SKM-1 (cell line): Measurements from ENCODE around the gene CETN3.
"Not testable (repeated sequence)": the region's sequence is repeated elsewhere in the genome, so short reads cannot be mapped to it uniquely, and the experiment has no call there.

Experiments used
- DNase-seq: peaks from one replicate; lab custom pipeline; 2025; ENCODE audit not compliant: unreplicated experiment; lab: John Stamatoyannopoulos, UW

The CETN3 gene

GRCh38 chr5:90384389-90384788 is 25.2 kb downstream of the CETN3 start:
- DNase-seq, result no peak

DNA sequence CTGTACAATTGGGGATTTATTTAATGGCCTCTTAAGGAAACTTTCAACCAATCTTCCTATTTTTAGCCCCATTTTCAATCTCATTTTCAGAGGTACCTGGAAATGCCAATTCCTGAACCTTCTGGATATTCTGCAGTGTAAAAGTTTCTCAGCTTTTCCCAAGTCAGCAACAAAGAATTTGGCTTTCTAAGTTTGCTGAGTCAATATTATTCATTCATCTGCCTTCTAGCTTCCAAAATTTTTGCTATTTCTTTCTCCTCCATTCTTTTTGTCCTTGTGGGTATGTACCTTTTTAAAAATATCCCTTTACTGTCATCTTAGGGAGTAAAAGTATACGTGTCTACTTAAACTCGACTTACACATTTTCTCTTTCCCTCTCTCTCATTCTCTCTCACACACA is 25.7 kb downstream of the CETN3 start:
- DNase-seq, result no peak

DNA sequence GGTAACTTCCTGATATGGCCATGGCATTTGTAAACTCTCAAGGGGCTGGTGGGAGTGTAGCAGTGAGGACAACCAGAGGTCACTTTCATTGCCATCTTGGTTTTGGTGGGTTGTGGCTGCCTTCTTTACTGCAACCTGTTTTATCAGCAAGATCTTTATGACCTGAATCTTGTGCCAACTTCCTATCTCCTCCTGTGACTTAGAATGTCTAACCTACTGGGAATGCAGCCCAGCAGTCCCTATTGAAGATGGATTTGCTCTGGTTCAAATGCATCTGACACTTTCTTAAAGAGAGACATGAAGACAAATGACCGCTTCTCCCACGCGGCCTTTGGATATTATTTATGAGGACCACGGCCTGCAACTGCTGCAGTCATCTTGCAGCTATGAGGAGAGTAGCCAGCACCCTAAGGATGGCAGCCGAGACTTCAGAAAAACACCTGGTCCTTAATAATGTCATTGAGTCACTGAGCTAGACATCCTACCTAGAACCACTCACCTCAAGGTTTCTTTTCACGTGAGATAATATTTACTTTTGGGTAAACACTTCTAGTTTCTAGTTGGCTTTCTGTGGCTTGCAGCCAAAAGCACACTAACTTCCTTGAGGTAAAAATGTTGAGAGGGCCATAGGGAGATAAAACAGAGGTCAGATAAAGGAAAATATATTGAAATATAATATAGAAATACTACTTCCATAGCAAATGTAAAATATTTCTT is 28.2 kb downstream of the CETN3 start:
- no peak for DNase-seq

DNA sequence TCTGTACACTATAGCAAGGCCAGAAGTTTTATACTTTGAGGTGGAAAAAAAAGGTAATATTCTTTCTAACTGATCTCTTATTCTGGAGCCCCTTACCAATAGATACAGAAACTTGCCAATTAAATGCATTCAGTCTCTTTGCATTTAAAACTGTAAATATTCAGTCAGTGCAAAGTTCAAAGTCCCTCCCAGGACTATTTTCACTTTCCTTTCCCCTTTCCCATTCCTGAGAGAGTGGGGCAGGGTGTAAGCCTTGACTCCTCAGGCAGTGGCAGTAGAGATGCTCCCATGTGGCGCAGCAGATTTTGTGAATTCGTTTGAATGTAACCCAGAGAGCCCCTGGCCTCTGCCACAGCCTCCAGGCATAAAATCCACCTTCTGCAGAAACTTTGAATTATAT is 29.9 kb downstream of the CETN3 start:
- DNase-seq, result no peak

GRCh38 chr5:90378752-90379151 is 30.8 kb downstream of the CETN3 start:
- no peak for DNase-seq

DNA sequence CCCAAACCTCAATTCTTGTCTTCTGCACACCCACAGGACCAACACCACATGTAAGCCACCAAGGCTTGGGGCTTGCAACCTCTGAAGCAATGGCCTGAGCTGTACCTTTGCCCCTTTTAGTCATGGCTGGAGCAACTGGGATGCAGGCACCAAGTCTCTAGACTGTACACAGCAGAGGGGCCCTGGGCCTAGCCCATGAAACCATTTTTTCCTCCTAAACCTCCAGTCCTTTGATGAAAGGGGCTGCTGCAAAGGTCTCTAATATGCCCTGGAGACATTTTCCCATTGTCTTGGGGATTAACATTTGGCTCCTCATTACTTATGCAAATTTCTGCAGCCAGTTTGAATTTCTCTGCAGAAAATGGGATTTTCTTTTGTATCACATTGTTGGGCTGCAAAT is 38.3 kb downstream of the CETN3 start:
- not testable (repeated sequence) for DNase-seq

GRCh38 chr5:90368454-90369246 is 40.9 kb downstream of the CETN3 start:
- DNase-seq, result no peak

- no peak for DNase-seq
These were observed 41.7 kb downstream of the CETN3 start for GRCh38 chr5:90367879-90368278.

DNA sequence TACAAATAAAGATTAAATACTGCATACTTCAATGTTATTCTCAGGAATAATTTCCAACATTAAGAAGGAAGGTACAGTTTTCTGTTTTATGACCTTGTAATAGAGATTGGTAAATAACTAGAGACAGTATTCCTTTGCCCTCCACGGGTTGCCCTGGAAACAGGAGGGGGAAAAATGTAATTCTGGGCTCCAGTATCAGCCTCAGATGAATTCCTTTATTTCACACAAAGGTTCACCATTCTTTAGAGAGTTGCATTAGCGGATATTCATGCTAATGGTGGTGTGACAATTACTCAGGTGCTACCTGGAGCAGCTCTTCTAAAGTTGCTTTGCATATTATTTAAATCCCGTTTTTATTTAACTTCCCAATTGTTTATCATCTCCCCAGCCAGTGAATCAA is 42.6 kb downstream of the CETN3 start:
- DNase-seq, result no peak

DNA sequence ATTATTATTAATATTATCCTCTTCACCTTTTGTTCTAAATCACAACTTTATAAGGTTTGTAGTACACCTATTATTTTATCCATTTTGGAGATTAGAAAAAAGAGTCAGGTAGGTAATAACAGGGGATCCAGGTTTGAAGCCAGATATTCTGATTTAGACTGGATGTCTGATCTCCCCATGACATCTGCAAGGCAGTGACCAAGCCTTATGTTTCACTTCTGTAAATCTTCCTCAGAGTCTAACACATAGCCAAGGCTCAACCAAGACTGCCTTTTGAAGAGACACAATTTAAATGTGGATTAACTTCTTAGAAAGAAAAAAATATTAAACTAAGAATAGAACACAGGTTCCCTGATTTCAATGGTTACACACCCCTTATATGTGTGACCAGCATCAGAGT is 44.2 kb downstream of the CETN3 start:
- DNase-seq, result no peak

- DNase-seq, result no peak
These were observed 50.3 kb downstream of the CETN3 start for GRCh38 chr5:90359073-90359920.

- no peak for DNase-seq
These were observed 52.9 kb downstream of the CETN3 start for GRCh38 chr5:90356622-90357021.

DNA sequence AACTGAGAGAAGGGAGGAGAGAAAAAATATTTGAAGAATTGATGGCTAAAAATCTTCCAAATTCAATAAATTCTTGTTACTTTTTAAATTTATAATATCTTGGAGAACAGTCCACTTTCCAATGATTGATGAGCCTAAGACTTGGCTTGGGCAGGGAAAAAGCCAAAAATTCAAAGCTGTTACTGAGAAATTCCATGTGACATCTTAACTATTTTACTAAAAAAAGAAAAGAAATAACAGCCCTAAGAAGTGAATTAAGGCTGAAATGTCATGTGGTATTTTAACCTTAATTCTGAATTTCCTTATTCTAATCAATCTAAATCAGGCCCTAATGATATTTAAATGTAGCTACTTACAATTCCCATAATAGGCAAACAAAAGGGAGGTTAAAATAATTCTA is 53.4 kb downstream of the CETN3 start:
- DNase-seq, result no peak

DNA sequence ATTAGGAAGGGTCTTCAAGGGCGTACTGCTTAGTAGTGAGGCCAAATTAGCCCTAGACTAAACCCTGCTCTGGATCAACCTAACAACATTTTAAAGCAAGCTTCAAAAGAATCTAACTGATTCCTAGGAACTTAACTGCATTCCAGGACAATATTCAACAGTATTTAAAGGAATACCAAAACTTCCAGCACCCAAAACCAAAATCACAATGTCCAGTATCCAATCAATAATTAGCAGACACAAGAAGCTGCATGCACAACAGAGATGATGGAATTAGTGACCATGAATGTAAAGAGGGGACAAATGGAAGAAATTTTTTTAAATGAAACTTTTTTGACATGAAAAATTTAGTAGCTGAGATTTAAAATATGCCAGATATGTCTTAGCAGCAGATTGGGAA is 53.9 kb downstream of the CETN3 start:
- DNase-seq, result no peak

GRCh38 chr5:90353254-90353653 is 56.3 kb downstream of the CETN3 start:
- no peak for DNase-seq

- DNase-seq, result no peak
These were observed 58.5 kb downstream of the CETN3 start for GRCh38 chr5:90351101-90351500.

DNA sequence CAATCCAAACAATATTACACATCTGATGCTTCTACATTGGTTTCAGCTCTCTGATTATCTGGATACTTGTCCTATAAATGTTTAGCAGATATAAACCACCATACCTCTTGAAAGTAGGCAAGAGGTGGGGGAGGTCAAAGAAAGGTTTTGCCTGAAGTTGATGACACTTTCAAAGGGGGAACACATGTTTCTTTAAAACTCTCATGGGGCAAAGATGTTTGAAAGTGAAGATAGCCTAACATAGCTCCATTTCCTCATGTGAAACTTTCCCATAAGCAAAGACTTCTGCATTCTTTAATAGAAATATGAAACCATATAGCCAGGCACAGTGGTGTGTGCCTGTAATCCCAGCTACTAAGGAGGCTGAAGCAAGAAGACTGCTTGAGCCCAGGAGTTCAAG is 62.1 kb downstream of the CETN3 start:
- no peak for DNase-seq

DNA sequence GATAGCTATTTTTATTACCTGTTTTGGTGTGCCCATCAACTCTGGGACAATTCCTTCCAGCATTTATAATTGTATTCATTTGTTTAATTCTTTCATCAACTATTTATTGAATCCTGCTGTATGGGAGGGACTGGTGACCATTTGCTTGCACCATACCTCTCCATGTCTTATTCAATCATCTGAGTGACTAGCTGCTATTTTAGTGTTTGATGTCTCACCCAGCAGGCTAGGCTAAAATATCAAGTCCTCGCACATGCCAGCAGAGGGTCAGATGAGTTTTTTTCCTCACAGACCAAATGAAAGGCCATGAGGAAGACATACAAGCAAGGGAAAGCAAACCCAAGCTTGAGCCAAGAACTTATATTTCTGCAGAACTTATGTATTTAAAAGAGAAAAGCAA is 63.9 kb downstream of the CETN3 start:
- DNase-seq, result no peak

GRCh38 chr5:90344689-90345088 is 64.9 kb downstream of the CETN3 start:
- DNase-seq, result no peak

GRCh38 chr5:90343731-90344130 is 65.8 kb downstream of the CETN3 start:
- DNase-seq, result not testable (repeated sequence)

- no peak for DNase-seq
These were observed 67.0 kb downstream of the CETN3 start for GRCh38 chr5:90342576-90342975.
